Measurements from ENCODE around the gene REEP6.

REEP6 gene

GRCh38 chr19:1501200-1501595 lies 10.2 kb downstream of the REEP6 start:
- ATAC-seq = no peak
- no peak overlapping the region for H3K27ac Mint-ChIP-seq
- H3K27me3 Mint-ChIP-seq = peaks cover 11% of the 10 kb centered on the region

GRCh38 chr19:1502433-1503088 lies 11.6 kb downstream of the REEP6 start:
- Mint-ChIP-seq H3K27me3 (peaks cover 13% of the 10 kb centered on the region), H3K9me3 (no peaks in the 10 kb centered on the region), H3K4me1 (peaks cover 14% of the 10 kb centered on the region), H3K36me3 (ENCODE audit: low read depth) (no peaks in the 10 kb centered on the region), H3K27ac (no peak overlapping the region), H3K4me3 (no peak overlapping the region)
- DNase-seq (no peak), ATAC-seq (no peak)

More at GRCh38 chr19:1501200-1501595, 10.2 kb downstream of the REEP6 start:
- no peaks in the 10 kb centered on the region for H3K36me3 Mint-ChIP-seq (ENCODE audit: low read depth)
- no peak overlapping the region for H3K4me3 Mint-ChIP-seq
- DNase-seq = no peak
- no peaks in the 10 kb centered on the region for H3K9me3 Mint-ChIP-seq
- H3K4me1 Mint-ChIP-seq = peaks cover 9% of the 10 kb centered on the region

GRCh38 chr19:1503089-1503924 lies 12.3 kb downstream of the REEP6 start:
- Mint-ChIP-seq H3K27ac (no peak overlapping the region), H3K27me3 (peaks cover 16% of the 10 kb centered on the region), H3K36me3 (ENCODE audit: low read depth) (peaks cover 2% of the 10 kb centered on the region), H3K4me3 (no peak overlapping the region), H3K4me1 (peaks cover 19% of the 10 kb centered on the region), H3K9me3 (no peaks in the 10 kb centered on the region)
- DNase-seq = peak; percentile 83
- ATAC-seq = peak; percentile 42

- Mint-ChIP-seq H3K4me1 (peaks cover 19% of the 10 kb centered on the region), H3K27ac (no peak overlapping the region), H3K27me3 (peaks cover 16% of the 10 kb centered on the region), H3K4me3 (no peak overlapping the region), H3K9me3 (no peaks in the 10 kb centered on the region), H3K36me3 (ENCODE audit: low read depth) (peaks cover 2% of the 10 kb centered on the region)
- ATAC-seq = no peak
- no peak for DNase-seq
Measured at GRCh38 chr19:1503925-1504773, 13.2 kb downstream of the REEP6 start.

- Mint-ChIP-seq H3K36me3 (ENCODE audit: low read depth) (peaks cover 2% of the 10 kb centered on the region), H3K4me1 (peaks cover 19% of the 10 kb centered on the region), H3K9me3 (no peaks in the 10 kb centered on the region), H3K27me3 (peaks cover 19% of the 10 kb centered on the region), H3K27ac (no peak overlapping the region), H3K4me3 (no peak overlapping the region)
- DNase-seq (no peak), ATAC-seq (no peak)
Measured at GRCh38 chr19:1505012-1505411, 14.0 kb downstream of the REEP6 start.

- Mint-ChIP-seq H3K27me3 (peaks cover 20% of the 10 kb centered on the region), H3K27ac (peak overlapping the region; percentile 41), H3K9me3 (no peaks in the 10 kb centered on the region), H3K36me3 (ENCODE audit: low read depth) (peaks cover 2% of the 10 kb centered on the region), H3K4me3 (no peak overlapping the region), H3K4me1 (peaks cover 23% of the 10 kb centered on the region)
- ATAC-seq = no peak
- DNase-seq = no peak
Measured at GRCh38 chr19:1505991-1506881, 15.3 kb downstream of the REEP6 start.

GRCh38 chr19:1507192-1507660 lies 16.2 kb downstream of the REEP6 start:
- Mint-ChIP-seq H3K36me3 (ENCODE audit: low read depth) (peaks cover 2% of the 10 kb centered on the region), H3K27me3 (peaks cover 22% of the 10 kb centered on the region), H3K27ac (no peak overlapping the region), H3K4me1 (peaks cover 25% of the 10 kb centered on the region), H3K4me3 (no peak overlapping the region), H3K9me3 (no peaks in the 10 kb centered on the region)
- no peak for DNase-seq
- no peak for ATAC-seq

GRCh38 chr19:1507763-1508506 lies 17.0 kb downstream of the REEP6 start:
- peak overlapping the region; percentile 86 for H3K27ac Mint-ChIP-seq
- peak overlapping the region; percentile 81 for H3K4me3 Mint-ChIP-seq
- peaks cover 21% of the 10 kb centered on the region for H3K27me3 Mint-ChIP-seq
- ATAC-seq (peak; percentile 84), DNase-seq (peak; percentile 89)
- H3K36me3 Mint-ChIP-seq (ENCODE audit: low read depth) = peaks cover 2% of the 10 kb centered on the region
- H3K9me3 Mint-ChIP-seq = no peaks in the 10 kb centered on the region
- H3K4me1 Mint-ChIP-seq = peaks cover 25% of the 10 kb centered on the region

GRCh38 chr19:1508507-1508856 lies 17.5 kb downstream of the REEP6 start:
- H3K27me3 Mint-ChIP-seq = peaks cover 21% of the 10 kb centered on the region
- H3K36me3 Mint-ChIP-seq (ENCODE audit: low read depth) = peaks cover 2% of the 10 kb centered on the region
- H3K27ac Mint-ChIP-seq = no peak overlapping the region
- no peak overlapping the region for H3K4me3 Mint-ChIP-seq
- no peaks in the 10 kb centered on the region for H3K9me3 Mint-ChIP-seq
- H3K4me1 Mint-ChIP-seq = peaks cover 22% of the 10 kb centered on the region
- DNase-seq (no peak), ATAC-seq (no peak)

GRCh38 chr19:1509602-1510441 lies 18.8 kb downstream of the REEP6 start:
- Mint-ChIP-seq H3K4me1 (peaks cover 20% of the 10 kb centered on the region), H3K27ac (no peak overlapping the region), H3K36me3 (ENCODE audit: low read depth) (peaks cover 2% of the 10 kb centered on the region), H3K9me3 (no peaks in the 10 kb centered on the region), H3K27me3 (peaks cover 20% of the 10 kb centered on the region), H3K4me3 (no peak overlapping the region)
- no peak for ATAC-seq
- no peak for DNase-seq

- Mint-ChIP-seq H3K27me3 (peaks cover 20% of the 10 kb centered on the region), H3K9me3 (no peaks in the 10 kb centered on the region), H3K4me3 (no peak overlapping the region), H3K4me1 (peaks cover 20% of the 10 kb centered on the region), H3K36me3 (ENCODE audit: low read depth) (peaks cover 2% of the 10 kb centered on the region), H3K27ac (no peak overlapping the region)
- DNase-seq (no peak), ATAC-seq (no peak)
Measured at GRCh38 chr19:1510442-1510806, 19.4 kb downstream of the REEP6 start.

- Mint-ChIP-seq H3K27me3 (peaks cover 17% of the 10 kb centered on the region), H3K27ac (no peak overlapping the region), H3K36me3 (ENCODE audit: low read depth) (peaks cover 2% of the 10 kb centered on the region), H3K4me3 (no peak overlapping the region), H3K4me1 (peaks cover 20% of the 10 kb centered on the region), H3K9me3 (no peaks in the 10 kb centered on the region)
- ATAC-seq = no peak
- no peak for DNase-seq
Measured at GRCh38 chr19:1510807-1511206, 19.8 kb downstream of the REEP6 start.
